ENCODE results near the gene ANKMY1. TPM values are rescaled to one million over a fixed set of nuclear protein-coding genes. Genes with fewer than 3 reads are reported as not detected.

ANKMY1 gene
- total RNA-seq, 1 experiment from 2014 or later, result 30.8 TPM

- Histone ChIP-seq H3K9ac (ENCODE audit: low read length) (no peak overlapping the region), H3K79me2 (ENCODE audit: low read length) (peaks cover 10% of the 10 kb centered on the region), H3K36me3 (ENCODE audit: insufficient read depth, low read length) (peaks cover 7% of the 10 kb centered on the region; the same call in 1 of the 2 replicates), H3K27ac (ENCODE audit: low read length) (no peak overlapping the region), H3K9me3 (ENCODE audit: low read length) (no peaks in the 10 kb centered on the region), H3K4me3 (ENCODE audit: low read length) (no peak overlapping the region), H3K4me1 (ENCODE audit: low read length) (peaks cover 7% of the 10 kb centered on the region), H3K9me2 (replicated peaks; ENCODE audit: insufficient read depth, low read length) (no peaks in the 10 kb centered on the region), H2AFZ (ENCODE audit: low read length) (no peak overlapping the region), H3K27me3 (ENCODE audit: low read length) (no peaks in the 10 kb centered on the region), H3K4me2 (ENCODE audit: low read depth, low read length, poor library complexity, severe bottlenecking) (no peak overlapping the region), H4K20me1 (ENCODE audit: insufficient read depth, low read depth, low read length) (no peaks in the 10 kb centered on the region)
- peak; percentile 90 for DNase-seq
These were observed 44.1 kb downstream of the ANKMY1 start for GRCh38 chr2:240513549-240514287.

GRCh38 chr2:240512666-240513535, 44.9 kb downstream of the ANKMY1 start:
- Histone ChIP-seq H3K36me3 (ENCODE audit: insufficient read depth, low read length) (peaks cover 7% of the 10 kb centered on the region; the same call in 1 of the 2 replicates), H3K9me3 (ENCODE audit: low read length) (no peaks in the 10 kb centered on the region), H3K9me2 (replicated peaks; ENCODE audit: insufficient read depth, low read length) (no peaks in the 10 kb centered on the region), H3K27ac (ENCODE audit: low read length) (no peak overlapping the region), H3K27me3 (ENCODE audit: low read length) (no peaks in the 10 kb centered on the region), H3K4me1 (ENCODE audit: low read length) (peaks cover 7% of the 10 kb centered on the region), H3K9ac (ENCODE audit: low read length) (no peak overlapping the region), H3K4me2 (ENCODE audit: low read depth, low read length, poor library complexity, severe bottlenecking) (no peak overlapping the region), H3K79me2 (ENCODE audit: low read length) (peaks cover 10% of the 10 kb centered on the region), H3K4me3 (ENCODE audit: low read length) (no peak overlapping the region), H2AFZ (ENCODE audit: low read length) (no peak overlapping the region), H4K20me1 (ENCODE audit: insufficient read depth, low read depth, low read length) (no peaks in the 10 kb centered on the region)
- DNase-seq, result no peak

DNA sequence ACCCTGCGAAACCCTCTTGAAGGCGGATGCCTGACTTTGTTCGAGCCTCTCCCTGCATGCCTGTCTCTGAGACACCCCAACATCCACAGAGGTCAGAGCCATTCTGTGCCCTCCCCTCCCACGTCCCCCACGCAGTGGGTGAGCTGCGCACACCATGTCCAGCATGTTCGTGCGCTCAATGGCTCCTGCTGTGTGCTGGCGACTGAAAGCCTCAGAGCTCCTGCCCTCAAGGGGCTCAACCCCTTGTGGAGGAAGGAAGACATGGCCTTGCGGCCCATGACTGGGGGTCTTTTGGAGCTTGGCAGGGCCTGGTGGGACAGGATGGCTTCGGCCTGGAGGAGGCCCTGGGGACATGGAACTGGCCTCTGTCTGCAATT, 45.7 kb downstream of the ANKMY1 start:
- no peak overlapping the region for H2AFZ ChIP-seq (ENCODE audit: low read length)
- H3K9me3 ChIP-seq (ENCODE audit: low read length), result no peaks in the 10 kb centered on the region
- no peaks in the 10 kb centered on the region for H3K27me3 ChIP-seq (ENCODE audit: low read length)
- no peak overlapping the region for H3K9ac ChIP-seq (ENCODE audit: low read length)
- no peak overlapping the region for H3K4me3 ChIP-seq (ENCODE audit: low read length)
- no peaks in the 10 kb centered on the region for H4K20me1 ChIP-seq (ENCODE audit: insufficient read depth, low read depth, low read length)
- DNase-seq, result no peak
- no peak overlapping the region for H3K27ac ChIP-seq (ENCODE audit: low read length)
- H3K9me2 ChIP-seq (replicated peaks; ENCODE audit: insufficient read depth, low read length), result no peaks in the 10 kb centered on the region
- peaks cover 7% of the 10 kb centered on the region for H3K4me1 ChIP-seq (ENCODE audit: low read length)
- H3K4me2 ChIP-seq (ENCODE audit: low read depth, low read length, poor library complexity, severe bottlenecking), result no peak overlapping the region
- H3K36me3 ChIP-seq (ENCODE audit: insufficient read depth, low read length), result peaks cover 7% of the 10 kb centered on the region; the same call in 1 of the 2 replicates
- H3K79me2 ChIP-seq (ENCODE audit: low read length), result peaks cover 10% of the 10 kb centered on the region

DNA sequence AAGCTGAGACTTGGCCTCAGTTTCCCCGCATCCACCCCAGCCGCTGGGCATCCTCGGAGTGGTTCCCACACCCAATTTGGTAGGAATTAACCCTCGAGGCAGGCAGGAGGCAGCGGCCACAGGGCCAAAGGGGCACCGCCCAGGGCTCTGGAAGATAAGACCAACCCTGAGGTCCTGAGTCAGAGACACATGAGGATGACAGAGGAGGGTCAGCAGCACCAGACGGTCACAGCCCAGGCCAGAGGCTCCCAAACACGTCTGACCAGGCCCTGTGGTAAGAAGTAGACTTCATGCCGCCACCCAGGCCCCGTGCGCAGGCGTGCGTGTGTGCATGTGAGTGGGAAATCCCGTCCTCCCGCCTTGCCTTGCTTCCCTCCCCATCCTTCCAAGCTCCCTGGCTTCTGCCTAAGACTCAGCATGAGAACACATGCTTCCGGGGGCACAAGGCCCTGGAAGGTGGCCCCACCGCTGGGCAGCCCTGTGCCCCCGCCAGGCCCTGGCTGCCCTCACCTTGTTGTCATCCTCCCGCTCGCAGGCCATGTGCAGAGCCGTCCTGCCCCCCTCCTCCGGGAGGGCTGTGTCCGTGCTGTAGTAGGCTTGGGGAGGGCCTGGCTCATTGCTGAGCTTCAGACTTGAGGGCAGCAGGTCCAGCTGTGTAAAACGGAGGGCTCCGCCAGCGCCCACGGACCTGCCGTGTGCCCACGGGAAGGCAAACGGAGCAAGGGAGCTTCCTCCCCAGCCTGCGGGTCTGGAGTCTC, 46.3 kb downstream of the ANKMY1 start:
- H3K9me3 ChIP-seq (ENCODE audit: low read length), result no peaks in the 10 kb centered on the region
- H3K4me2 ChIP-seq (ENCODE audit: low read depth, low read length, poor library complexity, severe bottlenecking), result no peak overlapping the region
- no peaks in the 10 kb centered on the region for H4K20me1 ChIP-seq (ENCODE audit: insufficient read depth, low read depth, low read length)
- H3K4me1 ChIP-seq (ENCODE audit: low read length), result peaks cover 7% of the 10 kb centered on the region
- no peak overlapping the region for H3K9ac ChIP-seq (ENCODE audit: low read length)
- H3K27ac ChIP-seq (ENCODE audit: low read length), result no peak overlapping the region
- no peak for DNase-seq
- H2AFZ ChIP-seq (ENCODE audit: low read length), result no peak overlapping the region
- H3K4me3 ChIP-seq (ENCODE audit: low read length), result no peak overlapping the region
- H3K36me3 ChIP-seq (ENCODE audit: insufficient read depth, low read length), result peaks cover 7% of the 10 kb centered on the region; the same call in 1 of the 2 replicates
- H3K79me2 ChIP-seq (ENCODE audit: low read length), result peaks cover 10% of the 10 kb centered on the region
- H3K9me2 ChIP-seq (replicated peaks; ENCODE audit: insufficient read depth, low read length), result no peaks in the 10 kb centered on the region
- no peaks in the 10 kb centered on the region for H3K27me3 ChIP-seq (ENCODE audit: low read length)

DNA sequence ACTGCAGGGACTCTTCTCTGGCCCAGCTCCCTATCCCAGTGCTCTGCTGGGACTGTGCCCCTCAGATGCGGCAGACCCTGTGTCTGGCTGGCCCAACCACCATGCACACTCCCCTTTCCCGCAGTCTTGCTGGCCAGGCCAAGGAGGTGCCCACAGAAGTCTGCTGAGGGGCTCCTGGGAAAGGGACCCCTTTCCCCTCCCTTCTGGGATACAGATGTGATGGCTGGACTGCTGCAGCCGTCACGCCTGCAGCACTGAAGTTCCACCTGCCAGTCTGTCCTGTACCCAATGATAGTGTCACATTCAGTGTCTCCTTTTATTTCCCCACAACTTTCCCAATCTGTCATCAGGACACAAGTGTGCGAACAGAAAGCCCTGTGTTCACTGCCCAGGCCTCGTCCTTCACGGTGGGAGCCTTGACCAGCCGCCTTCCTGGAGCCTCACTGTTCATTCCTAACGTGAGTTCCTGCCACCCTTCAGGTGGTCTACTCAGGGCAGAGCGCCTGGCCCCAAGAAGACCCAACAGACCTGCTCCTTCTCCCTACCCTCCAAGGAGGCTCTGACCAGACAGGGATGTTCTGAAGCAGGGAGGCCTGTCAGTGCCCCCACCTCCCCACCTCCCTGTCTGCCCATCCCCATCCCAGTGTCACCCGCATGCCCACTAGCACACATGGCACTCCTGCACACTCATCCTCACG, 47.1 kb downstream of the ANKMY1 start:
- no peak overlapping the region for H3K27ac ChIP-seq (ENCODE audit: low read length)
- peaks cover 7% of the 10 kb centered on the region; the same call in 1 of the 2 replicates for H3K36me3 ChIP-seq (ENCODE audit: insufficient read depth, low read length)
- H3K9ac ChIP-seq (ENCODE audit: low read length), result no peak overlapping the region
- no peak overlapping the region for H3K4me2 ChIP-seq (ENCODE audit: low read depth, low read length, poor library complexity, severe bottlenecking)
- no peaks in the 10 kb centered on the region for H3K9me2 ChIP-seq (replicated peaks; ENCODE audit: insufficient read depth, low read length)
- H3K9me3 ChIP-seq (ENCODE audit: low read length), result no peaks in the 10 kb centered on the region
- H3K4me1 ChIP-seq (ENCODE audit: low read length), result peaks cover 7% of the 10 kb centered on the region
- H4K20me1 ChIP-seq (ENCODE audit: insufficient read depth, low read depth, low read length), result no peaks in the 10 kb centered on the region
- no peak overlapping the region for H3K4me3 ChIP-seq (ENCODE audit: low read length)
- DNase-seq, result no peak
- no peaks in the 10 kb centered on the region for H3K27me3 ChIP-seq (ENCODE audit: low read length)
- H2AFZ ChIP-seq (ENCODE audit: low read length), result no peak overlapping the region
- H3K79me2 ChIP-seq (ENCODE audit: low read length), result peaks cover 10% of the 10 kb centered on the region

DNA sequence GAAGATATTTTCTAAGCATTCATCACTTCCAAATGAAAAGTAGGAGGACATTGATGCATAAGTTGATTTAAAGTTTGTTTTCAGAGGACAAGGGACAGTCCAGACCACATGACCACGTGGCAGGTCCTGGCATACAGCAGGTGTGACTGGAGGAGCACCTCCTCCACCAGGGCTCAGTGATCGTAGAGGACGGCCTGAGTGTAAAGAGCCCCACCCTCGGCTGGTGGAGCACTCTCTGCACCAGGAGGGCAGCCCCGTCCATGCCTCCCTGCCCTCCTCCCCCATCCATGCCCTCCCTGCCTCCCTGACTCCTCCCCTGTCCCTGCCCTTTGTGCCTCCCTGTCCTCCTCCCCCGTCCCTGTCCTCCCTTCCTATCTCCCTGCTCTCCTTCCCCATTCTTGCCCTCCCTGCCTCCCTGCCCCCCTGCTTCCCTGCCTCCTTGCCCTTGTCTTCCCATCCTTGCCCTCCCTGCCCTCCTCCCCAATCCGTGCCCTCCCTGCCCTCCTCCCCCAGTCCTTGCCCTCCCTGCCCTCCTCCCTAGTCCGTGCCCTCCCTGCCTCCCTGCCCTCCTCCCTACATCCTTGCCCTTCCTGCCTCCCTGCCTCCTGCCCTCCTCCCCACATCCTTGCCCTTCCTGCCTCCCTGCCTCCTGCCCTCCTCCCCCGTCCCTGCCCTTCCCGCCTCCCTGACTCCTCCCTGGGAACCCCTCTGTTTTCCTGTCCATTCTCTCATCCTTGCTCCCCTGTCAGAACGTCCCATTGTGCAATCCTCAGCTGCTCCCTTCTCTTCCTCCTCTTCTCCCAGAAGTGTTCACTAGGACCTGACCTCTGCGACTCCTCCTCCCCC, 47.9 kb downstream of the ANKMY1 start:
- no peaks in the 10 kb centered on the region for H4K20me1 ChIP-seq (ENCODE audit: insufficient read depth, low read depth, low read length)
- H3K4me2 ChIP-seq (ENCODE audit: low read depth, low read length, poor library complexity, severe bottlenecking), result no peak overlapping the region
- peaks cover 7% of the 10 kb centered on the region for H3K4me1 ChIP-seq (ENCODE audit: low read length)
- H3K27ac ChIP-seq (ENCODE audit: low read length), result no peak overlapping the region
- peaks cover 7% of the 10 kb centered on the region; the same call in 1 of the 2 replicates for H3K36me3 ChIP-seq (ENCODE audit: insufficient read depth, low read length)
- H3K9me2 ChIP-seq (replicated peaks; ENCODE audit: insufficient read depth, low read length), result no peaks in the 10 kb centered on the region
- no peaks in the 10 kb centered on the region for H3K9me3 ChIP-seq (ENCODE audit: low read length)
- H3K79me2 ChIP-seq (ENCODE audit: low read length), result peaks cover 10% of the 10 kb centered on the region
- H3K27me3 ChIP-seq (ENCODE audit: low read length), result no peaks in the 10 kb centered on the region
- H3K4me3 ChIP-seq (ENCODE audit: low read length), result no peak overlapping the region
- no peak overlapping the region for H2AFZ ChIP-seq (ENCODE audit: low read length)
- no peak for DNase-seq
- no peak overlapping the region for H3K9ac ChIP-seq (ENCODE audit: low read length)

DNA sequence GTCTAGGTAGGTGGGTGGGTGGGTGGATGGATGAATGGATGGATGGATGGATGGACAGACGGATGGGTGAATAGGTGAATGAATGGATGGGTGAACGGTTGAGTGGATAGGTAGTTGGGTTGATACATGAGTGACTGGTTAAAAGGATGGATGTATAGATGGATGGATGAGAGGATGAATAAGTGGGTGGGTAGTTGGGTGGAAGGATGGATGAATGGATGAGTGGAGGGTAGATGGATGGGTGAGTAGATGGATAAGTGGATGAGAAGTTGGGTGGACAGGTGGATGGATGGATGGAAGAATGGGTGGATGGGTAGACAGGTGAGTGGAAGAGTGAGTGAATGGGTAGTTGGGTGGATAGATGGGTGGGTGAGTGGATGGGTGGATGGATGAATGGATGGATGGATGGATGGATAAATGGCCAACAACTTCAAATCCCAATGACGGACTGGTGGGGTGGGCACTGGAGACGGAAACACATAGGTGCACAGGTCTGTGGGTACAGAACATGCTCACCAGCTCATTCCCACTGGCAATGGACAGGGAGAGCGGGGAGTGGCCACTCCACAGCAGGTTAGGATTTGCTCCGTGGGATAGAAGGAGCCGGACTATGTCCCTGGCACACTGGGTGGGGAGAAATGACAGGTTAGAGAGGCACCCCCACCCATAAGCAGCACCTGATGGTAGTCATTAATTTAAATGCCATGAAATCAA, 48.8 kb downstream of the ANKMY1 start:
- no peak overlapping the region for H2AFZ ChIP-seq (ENCODE audit: low read length)

More for the DNA sequence above, 48.8 kb downstream of the ANKMY1 start:
- no peaks in the 10 kb centered on the region for H3K9me2 ChIP-seq (replicated peaks; ENCODE audit: insufficient read depth, low read length)
- H3K36me3 ChIP-seq (ENCODE audit: insufficient read depth, low read length), result peaks cover 7% of the 10 kb centered on the region; the same call in 1 of the 2 replicates
- peaks cover 10% of the 10 kb centered on the region for H3K79me2 ChIP-seq (ENCODE audit: low read length)
- no peaks in the 10 kb centered on the region for H3K9me3 ChIP-seq (ENCODE audit: low read length)
- H3K27ac ChIP-seq (ENCODE audit: low read length), result no peak overlapping the region
- no peak for DNase-seq
- H3K4me1 ChIP-seq (ENCODE audit: low read length), result peaks cover under 1% of the 10 kb centered on the region
- H3K27me3 ChIP-seq (ENCODE audit: low read length), result no peaks in the 10 kb centered on the region
- H3K4me2 ChIP-seq (ENCODE audit: low read depth, low read length, poor library complexity, severe bottlenecking), result no peak overlapping the region
- H3K9ac ChIP-seq (ENCODE audit: low read length), result no peak overlapping the region
- H4K20me1 ChIP-seq (ENCODE audit: insufficient read depth, low read depth, low read length), result no peaks in the 10 kb centered on the region
- H3K4me3 ChIP-seq (ENCODE audit: low read length), result no peak overlapping the region

All from Karpas-422 (cell line).